OCI-LY3 (cell line): Measurements from ENCODE around the gene TBX5.

Source experiments
- H2AFZ ChIP-seq: fragments of 200-600, 300-600 bp; shearing (Covaris generic); 2 replicates; pipeline ENCODE4 v1.6.0; 2014; ENCODE audit warnings: antibody characterized with exemption, low read depth, low read length
- H3K27ac ChIP-seq: fragments of 200-600, 300-600 bp; sonication (generic); 2 replicates; pipeline ENCODE4 v1.5.1; 2014; ENCODE audit warnings: mild to moderate bottlenecking, low read length, moderate library complexity, mixed read lengths
- H3K27me3 ChIP-seq: fragments of 200-600, 300-600 bp; sonication (generic); 2 replicates; pipeline ENCODE4 v1.6.1; 2014; ENCODE audit warnings: low read depth, low read length, mixed read lengths
- H3K36me3 ChIP-seq: fragments of 200-600, 300-600 bp; sonication (generic); replicated peaks from 2 replicates; pipeline ENCODE3; 2014; ENCODE audit warnings: low read depth, low read length, mixed read lengths
- H3K4me1 ChIP-seq: fragments of 300-600, 200-600 bp; sonication (generic); 2 replicates; pipeline ENCODE4 v1.6.1; 2014; ENCODE audit warnings: low read length, mixed read lengths
- H3K4me2 ChIP-seq: fragments of 200-600, 300-600 bp; sonication (generic); 2 replicates; pipeline ENCODE4 v1.6.1; 2014; ENCODE audit warnings: low read length, mixed read lengths
- H3K4me3 ChIP-seq: fragments of 300-600, 200-600 bp; sonication (generic); 2 replicates; pipeline ENCODE4 v1.5.1; 2014; ENCODE audit warnings: antibody characterized with exemption, mild to moderate bottlenecking, low read length, moderate library complexity
- H3K79me2 ChIP-seq: fragments of 300-600, 200-600 bp; shearing (Covaris generic); 2 replicates; pipeline ENCODE4 v1.6.1; 2014; ENCODE audit warnings: mild to moderate bottlenecking, low read length, mixed read lengths
- H3K9ac ChIP-seq: fragments of 300-600, 200-600 bp; shearing (Covaris generic); 2 replicates; pipeline ENCODE4 v1.6.0; 2014; ENCODE audit warnings: mild to moderate bottlenecking, low read length, moderate library complexity
- H3K9me3 ChIP-seq: fragments of 200-600, 300-600 bp; shearing (Covaris generic); 2 replicates; pipeline ENCODE4 v1.6.1; 2014; ENCODE audit warnings: low read length, mixed read lengths; ENCODE audit not compliant: insufficient read depth
- H4K20me1 ChIP-seq: fragments of 200-600, 300-600 bp; sonication (generic); 2 replicates; pipeline ENCODE4 v1.6.1; 2016; ENCODE audit warnings: low read length, mixed read lengths; ENCODE audit not compliant: insufficient read depth
- CTCF ChIP-seq: fragments of 200-600, 300-600 bp; sonication (generic); IDR thresholded peaks from 2 replicates; pipeline ENCODE4 v1.5.1; 2014; ENCODE audit warnings: antibody characterized with exemption, low read length, low read depth
- EZH2phosphoT487 ChIP-seq: fragments of 200-600 bp; shearing (Covaris generic); IDR thresholded peaks from 2 replicates; pipeline ENCODE4 v1.6.1; 2018; ENCODE audit warnings: antibody characterized with exemption, mixed run types, low read depth

The TBX5 gene

GRCh38 chr12:114441039-114441383 lies 35.1 kb upstream of the TBX5 start:
- Histone ChIP-seq H4K20me1 (no peaks in the 10 kb centered on the region), H3K9me3 (no peaks in the 10 kb centered on the region), H3K27me3 (no peaks in the 10 kb centered on the region), H3K4me1 (no peaks in the 10 kb centered on the region), H3K79me2 (no peaks in the 10 kb centered on the region), H3K4me3 (no peak overlapping the region), H3K4me2 (no peak overlapping the region), H2AFZ (no peak overlapping the region), H3K9ac (no peak overlapping the region), H3K27ac (no peak overlapping the region), H3K36me3 (no peaks in the 10 kb centered on the region)
- TF ChIP-seq CTCF (no peak), EZH2phosphoT487 (no peak)

- H3K4me2 ChIP-seq, result no peak overlapping the region
- H3K4me3 ChIP-seq, result no peak overlapping the region
- H3K36me3 ChIP-seq, result no peaks in the 10 kb centered on the region
- H3K9ac ChIP-seq, result no peak overlapping the region
- no peaks in the 10 kb centered on the region for H4K20me1 ChIP-seq
- H3K79me2 ChIP-seq, result no peaks in the 10 kb centered on the region
- H3K27ac ChIP-seq, result no peak overlapping the region
- no peak overlapping the region for H2AFZ ChIP-seq
- H3K9me3 ChIP-seq, result no peaks in the 10 kb centered on the region
- H3K27me3 ChIP-seq, result no peaks in the 10 kb centered on the region
- H3K4me1 ChIP-seq, result no peaks in the 10 kb centered on the region
- TF ChIP-seq EZH2phosphoT487 (no peak), CTCF (no peak)
Observed at GRCh38 chr12:114440270-114441038, 34.5 kb upstream of the TBX5 start.

- no peak overlapping the region for H3K27ac ChIP-seq
- no peaks in the 10 kb centered on the region for H3K4me1 ChIP-seq
- no peak overlapping the region for H3K9ac ChIP-seq
- H3K79me2 ChIP-seq, result no peaks in the 10 kb centered on the region
- H2AFZ ChIP-seq, result no peak overlapping the region
- no peaks in the 10 kb centered on the region for H3K9me3 ChIP-seq
- H3K4me2 ChIP-seq, result no peak overlapping the region
- TF ChIP-seq CTCF (no peak), EZH2phosphoT487 (no peak)
- H4K20me1 ChIP-seq, result no peaks in the 10 kb centered on the region
- H3K27me3 ChIP-seq, result no peaks in the 10 kb centered on the region
- no peak overlapping the region for H3K4me3 ChIP-seq
- no peaks in the 10 kb centered on the region for H3K36me3 ChIP-seq
Observed at GRCh38 chr12:114439817-114440216, 33.9 kb upstream of the TBX5 start.

GRCh38 chr12:114439261-114439683 lies 33.3 kb upstream of the TBX5 start:
- TF ChIP-seq CTCF (no peak), EZH2phosphoT487 (no peak)
- Histone ChIP-seq H3K36me3 (no peaks in the 10 kb centered on the region), H4K20me1 (no peaks in the 10 kb centered on the region), H3K27ac (no peak overlapping the region), H3K4me2 (no peak overlapping the region), H3K9ac (no peak overlapping the region), H3K9me3 (no peaks in the 10 kb centered on the region), H3K27me3 (no peaks in the 10 kb centered on the region), H3K79me2 (no peaks in the 10 kb centered on the region), H3K4me1 (no peaks in the 10 kb centered on the region), H3K4me3 (no peak overlapping the region), H2AFZ (no peak overlapping the region)
